HG02588 (cell line): Measurements from ENCODE around the gene UBR2.

Experiments
- ATAC-seq: cut with Tn5 transposase; IDR thresholded peaks from one replicate; pipeline ENCODE4 v1.9.1; 2021; ENCODE audit warnings: mild to moderate bottlenecking, moderate library complexity; ENCODE audit not compliant: unreplicated experiment

UBR2 gene

GRCh38 chr6:42563697-42564505 lies at the start of gene UBR2:
TSS of gene UBR2 (plus strand) at chr6:42564029. CDS start at chr6:42564320, 291 bp downstream.
- peak; percentile 91 for ATAC-seq

DNA sequence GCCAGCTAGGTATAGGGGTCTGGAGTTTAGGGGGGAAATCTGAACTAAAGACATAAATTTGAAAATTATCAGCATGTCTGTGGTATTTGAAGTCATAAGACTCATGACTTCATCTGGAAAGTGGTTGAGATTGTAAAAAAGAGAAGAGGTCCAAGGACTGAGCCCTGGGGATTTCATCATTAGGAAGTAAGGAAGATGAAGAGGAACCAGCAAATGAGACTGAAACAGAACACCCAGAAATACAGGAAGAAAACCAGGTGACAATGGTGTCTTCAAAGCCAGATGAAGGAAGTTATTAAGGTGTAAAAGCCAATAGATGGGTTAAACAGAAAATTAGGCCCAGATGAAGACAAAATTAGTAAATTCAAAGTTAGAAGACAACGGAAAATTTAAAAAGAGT lies 49.1 kb upstream of the UBR2 start:
- ATAC-seq: no peak

DNA sequence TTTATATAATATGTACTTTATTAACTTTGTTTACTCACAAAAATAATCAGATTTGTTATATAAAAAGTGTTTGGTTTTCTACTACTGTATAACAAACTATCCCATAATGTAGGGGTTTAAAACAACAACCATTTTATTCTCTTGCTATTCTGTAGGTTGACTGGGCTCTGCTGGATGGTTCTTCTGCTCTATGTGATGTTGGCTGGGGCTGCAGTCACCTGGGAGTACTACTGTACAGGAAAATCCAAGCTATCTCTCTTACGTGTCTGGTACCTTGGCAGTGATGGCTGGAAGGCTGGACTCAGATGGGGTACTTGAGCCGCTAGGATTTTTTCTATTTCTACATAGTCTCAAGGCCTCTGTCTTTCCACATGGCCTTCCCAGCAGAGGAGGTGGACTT lies 44.0 kb upstream of the UBR2 start:
- ATAC-seq: no peak

- ATAC-seq: no peak
Measured at GRCh38 chr6:42520786-42521607, 42.8 kb upstream of the UBR2 start.

GRCh38 chr6:42522036-42522435 lies 41.8 kb upstream of the UBR2 start:
- ATAC-seq: no peak

GRCh38 chr6:42522942-42523814 lies 40.7 kb upstream of the UBR2 start:
- ATAC-seq: no peak

- ATAC-seq: no peak
Measured at GRCh38 chr6:42525206-42525605, 38.6 kb upstream of the UBR2 start.

DNA sequence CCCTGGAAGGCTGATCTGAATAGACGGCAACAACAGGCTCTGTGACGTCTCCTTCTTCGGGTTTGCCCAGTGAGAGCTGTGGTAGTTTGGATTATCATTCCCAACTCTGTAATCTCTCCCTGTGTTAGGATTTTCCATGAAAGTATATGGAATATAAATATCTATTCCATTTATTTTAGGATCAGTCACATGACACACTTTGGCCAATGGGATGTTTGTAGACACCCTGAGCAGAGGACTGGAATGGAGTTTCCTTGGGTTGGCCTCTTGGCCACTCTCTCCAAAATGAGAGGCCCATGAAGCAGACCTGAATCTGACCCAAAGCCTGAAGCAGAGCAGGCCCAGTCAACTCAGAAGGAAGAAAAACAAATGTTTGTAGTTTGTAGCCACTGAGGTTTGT lies 37.2 kb upstream of the UBR2 start:
- no peak for ATAC-seq

DNA sequence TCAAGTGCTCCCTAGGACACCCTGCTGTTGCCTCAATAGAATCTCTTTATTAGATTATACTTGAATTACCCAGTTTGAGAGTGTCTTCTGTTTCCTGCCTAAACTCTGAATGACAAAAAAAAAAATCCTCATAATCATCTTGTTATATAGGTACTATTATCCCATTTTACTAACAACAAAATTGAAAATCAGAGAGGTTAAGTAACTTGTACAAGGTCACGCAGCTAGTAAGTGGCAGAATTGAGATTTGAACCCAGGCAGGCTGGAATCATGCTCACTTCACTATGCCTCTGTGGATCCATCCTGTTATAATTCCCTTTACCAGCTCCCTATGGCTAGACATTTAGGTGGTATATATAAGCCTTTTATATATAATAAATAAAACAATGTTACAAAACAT lies 36.6 kb upstream of the UBR2 start:
- no peak for ATAC-seq

DNA sequence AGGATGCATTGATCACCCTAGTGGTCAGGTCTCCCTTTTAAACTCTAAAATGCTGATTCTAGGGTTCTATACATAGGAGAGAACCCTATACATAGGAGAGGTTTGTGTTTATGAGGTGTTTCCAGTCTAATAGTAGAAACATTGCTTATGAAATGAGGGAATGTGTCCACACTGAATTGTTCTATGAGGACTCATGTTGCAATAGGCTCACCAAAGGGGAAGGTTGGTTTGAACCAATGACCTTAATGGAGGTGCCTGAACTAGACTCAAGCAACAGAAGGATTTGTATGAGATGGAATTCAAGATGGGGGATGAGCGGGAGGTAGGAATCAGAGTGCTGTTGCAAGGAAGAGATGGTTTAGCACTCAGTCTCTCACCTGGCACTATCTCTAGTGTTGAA lies 33.5 kb upstream of the UBR2 start:
- no peak for ATAC-seq

DNA sequence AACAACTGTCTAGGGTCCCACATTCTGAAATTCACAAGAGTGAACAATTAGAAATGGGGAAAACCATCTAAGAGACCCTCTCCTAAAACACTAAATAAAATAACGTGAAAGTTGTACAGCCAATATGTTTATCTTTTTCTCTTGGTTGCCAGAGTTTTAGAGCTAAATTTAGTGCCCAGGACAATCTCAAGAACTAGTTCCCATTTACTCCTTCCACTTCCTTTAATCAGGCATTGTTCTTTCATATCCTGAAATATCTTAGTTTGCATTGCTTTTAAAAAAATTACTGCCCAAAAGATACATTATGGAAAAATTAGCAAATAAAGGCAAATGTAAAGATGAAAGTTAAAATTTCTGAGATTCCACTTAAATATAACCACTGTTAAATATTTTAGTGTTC lies 33.1 kb upstream of the UBR2 start:
- no peak for ATAC-seq

DNA sequence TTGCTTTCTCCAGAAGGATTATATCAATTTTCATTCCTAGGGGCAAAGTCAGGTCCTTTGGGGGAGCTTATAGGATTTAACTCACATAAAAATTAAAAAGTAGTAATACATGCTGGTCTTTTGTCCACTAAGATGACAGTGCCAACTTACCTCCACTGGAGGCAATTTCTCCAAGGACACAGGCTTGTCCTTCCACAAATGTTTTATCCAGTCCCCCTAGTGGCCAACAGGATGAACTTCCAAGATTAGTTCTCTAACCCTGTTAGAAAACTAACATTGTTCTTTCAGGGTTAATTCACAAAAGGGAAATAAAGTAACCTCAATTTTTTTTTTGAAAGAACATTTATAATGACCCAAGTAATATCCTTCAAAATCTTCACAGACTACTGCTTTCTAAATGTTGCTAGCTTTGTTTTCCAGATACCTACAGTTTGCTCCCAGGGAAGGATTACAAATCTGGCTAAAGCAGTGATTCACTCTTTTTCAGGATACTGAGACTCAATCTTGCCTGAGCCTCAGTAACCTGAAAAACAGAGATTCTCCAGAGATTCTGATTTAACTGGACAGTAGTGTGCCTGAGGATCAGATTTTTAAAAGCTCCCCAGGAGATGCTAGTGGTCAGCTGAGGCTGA lies 31.7 kb upstream of the UBR2 start:
- no peak for ATAC-seq

DNA sequence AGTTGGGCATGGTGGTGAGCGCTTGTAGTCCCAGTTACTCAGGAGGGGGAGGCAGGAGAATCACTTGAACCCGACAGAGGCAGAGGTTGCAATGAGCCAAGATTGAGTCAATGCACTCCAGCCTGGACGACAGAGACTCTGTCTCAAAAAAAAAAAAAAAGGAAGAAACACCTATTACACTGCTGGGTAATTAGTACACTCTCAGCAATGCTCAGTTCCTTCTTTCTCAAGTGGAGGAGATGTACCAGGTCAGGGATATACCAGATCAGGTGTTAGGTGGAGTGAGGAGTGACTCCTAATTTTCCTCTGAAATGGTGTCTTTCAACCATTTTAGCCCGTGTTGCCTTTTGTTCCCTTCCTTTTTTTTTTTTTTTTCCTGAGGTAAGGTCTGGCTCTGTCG lies 30.0 kb upstream of the UBR2 start:
- no peak for ATAC-seq

DNA sequence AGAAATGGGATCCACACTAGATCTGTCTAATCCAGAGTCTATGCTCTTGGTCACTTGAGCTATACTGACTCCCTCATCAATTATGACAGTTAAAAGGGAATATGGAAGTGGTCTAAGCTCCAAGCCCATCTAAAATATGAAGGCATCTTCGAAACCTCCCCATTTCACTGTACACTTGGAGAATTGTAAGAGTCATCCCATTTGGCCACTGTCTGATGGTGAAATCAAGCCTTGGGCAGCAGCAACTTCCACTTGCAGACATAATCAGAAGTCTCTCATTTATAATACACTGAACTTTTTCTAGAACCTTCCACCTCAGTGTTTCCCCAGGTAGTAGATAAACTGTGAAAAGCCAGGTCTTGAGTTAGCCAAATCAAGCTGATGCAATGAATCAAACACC lies 26.3 kb upstream of the UBR2 start:
- ATAC-seq: no peak

DNA sequence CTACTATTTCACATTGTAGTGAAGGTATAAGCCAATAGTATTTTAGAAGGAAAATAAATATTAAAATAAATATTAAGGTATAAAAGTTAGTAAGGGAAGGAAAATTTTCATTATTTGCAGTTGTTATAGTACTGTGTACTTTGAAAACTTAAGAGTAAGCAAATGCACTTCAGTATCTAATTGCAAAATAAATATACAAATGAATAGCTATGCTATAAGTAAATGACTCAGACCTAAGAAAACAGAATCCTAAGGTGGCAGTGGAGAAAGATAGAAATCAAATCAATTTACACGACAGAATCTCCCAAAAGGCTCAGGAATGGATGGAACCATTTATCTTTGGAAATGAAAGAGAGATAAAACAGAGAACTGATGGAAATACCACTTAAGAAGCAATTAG lies 24.7 kb upstream of the UBR2 start:
- no peak for ATAC-seq

DNA sequence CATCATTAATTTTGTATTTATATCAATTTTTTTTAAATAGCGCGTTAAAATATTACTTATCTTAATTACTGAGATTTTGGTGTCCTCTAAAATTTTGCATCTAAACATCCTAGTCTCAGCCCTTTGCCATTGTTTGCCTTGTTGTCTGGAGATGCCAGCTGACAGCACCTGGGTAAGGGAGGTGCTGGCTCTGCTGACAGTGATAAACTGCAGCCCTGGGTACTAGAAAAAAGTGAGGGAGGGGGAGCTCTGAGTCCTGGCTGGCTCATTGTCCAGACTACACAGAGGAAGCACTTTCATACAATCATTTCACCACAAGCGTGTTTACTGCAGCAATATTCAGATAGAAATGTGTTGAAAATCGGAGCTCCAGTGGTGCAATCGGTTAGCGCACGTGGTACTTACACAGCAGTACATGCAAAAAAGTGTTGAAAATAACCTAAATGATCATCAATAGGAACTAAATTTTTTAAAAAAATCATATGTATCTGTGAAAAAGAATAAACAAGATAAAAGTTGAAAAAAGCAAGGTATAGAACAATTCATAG lies 18.5 kb upstream of the UBR2 start:
- ATAC-seq: no peak

GRCh38 chr6:42547407-42548329 lies 16.2 kb upstream of the UBR2 start:
- ATAC-seq: peak; percentile 87

GRCh38 chr6:42550277-42550676 lies 13.6 kb upstream of the UBR2 start:
- ATAC-seq: no peak

GRCh38 chr6:42551217-42551616 lies 12.6 kb upstream of the UBR2 start:
- ATAC-seq: no peak
